Neuron (in vitro differentiated cells): ENCODE data around the gene GMPPA.
A peak's percentile ranks its signal among the peaks of the same experiment; 100 is the strongest.

ENCODE experiments used
- H2AFZ ChIP-seq: one replicate; pipeline ENCODE4 v1.6.1; 2013; ENCODE audit warnings: low read depth, mild to moderate bottlenecking, inconsistent platforms, low read length, moderate library complexity
- H3K27me3 ChIP-seq: one replicate; pipeline ENCODE4 v1.6.1; 2013; ENCODE audit warnings: low read length; ENCODE audit not compliant: insufficient read depth
- H3K36me3 ChIP-seq: one replicate; pipeline ENCODE4 v1.6.1; 2013; ENCODE audit warnings: low read length; ENCODE audit not compliant: insufficient read depth
- H3K4me1 ChIP-seq: one replicate; pipeline ENCODE4 v1.6.1; 2013; ENCODE audit warnings: low read length; ENCODE audit not compliant: insufficient read depth
- H3K4me3 ChIP-seq: 2 replicates; pipeline ENCODE4 v1.5.1; 2013; ENCODE audit warnings: mild to moderate bottlenecking, low read length, moderate library complexity
- H3K9me3 ChIP-seq: one replicate; pipeline ENCODE4 v1.6.1; 2013; ENCODE audit warnings: low read length

GMPPA gene

DNA sequence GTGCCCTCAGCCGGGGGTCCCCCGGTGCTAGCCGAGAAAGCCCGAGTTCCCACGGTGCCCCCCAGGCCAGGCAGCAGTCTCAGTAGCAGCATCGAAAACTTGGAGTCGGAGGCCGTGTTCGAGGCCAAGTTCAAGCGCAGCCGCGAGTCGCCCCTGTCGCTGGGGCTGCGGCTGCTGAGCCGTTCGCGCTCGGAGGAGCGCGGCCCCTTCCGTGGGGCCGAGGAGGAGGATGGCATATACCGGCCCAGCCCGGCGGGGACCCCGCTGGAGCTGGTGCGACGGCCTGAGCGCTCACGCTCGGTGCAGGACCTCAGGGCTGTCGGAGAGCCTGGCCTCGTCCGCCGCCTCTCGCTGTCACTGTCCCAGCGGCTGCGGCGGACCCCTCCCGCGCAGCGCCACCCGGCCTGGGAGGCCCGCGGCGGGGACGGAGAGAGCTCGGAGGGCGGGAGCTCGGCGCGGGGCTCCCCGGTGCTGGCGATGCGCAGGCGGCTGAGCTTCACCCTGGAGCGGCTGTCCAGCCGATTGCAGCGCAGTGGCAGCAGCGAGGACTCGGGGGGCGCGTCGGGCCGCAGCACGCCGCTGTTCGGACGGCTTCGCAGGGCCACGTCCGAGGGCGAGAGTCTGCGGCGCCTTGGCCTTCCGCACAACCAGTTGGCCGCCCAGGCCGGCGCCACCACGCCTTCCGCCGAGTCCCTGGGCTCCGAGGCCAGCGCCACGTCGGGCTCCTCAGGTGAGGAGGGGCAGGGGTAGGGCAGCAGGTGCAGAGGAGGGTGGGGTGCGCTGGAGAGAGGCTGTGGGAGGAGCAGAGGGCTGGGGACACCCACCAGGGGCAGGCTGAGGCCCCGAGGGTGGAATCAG, 14.1 kb upstream of the GMPPA start:
- Histone ChIP-seq H3K27me3 (peaks cover 61% of the 10 kb centered on the region), H2AFZ (peak overlapping the region; percentile 24), H3K9me3 (no peaks in the 10 kb centered on the region), H3K4me1 (peaks cover 17% of the 10 kb centered on the region), H3K36me3 (no peaks in the 10 kb centered on the region), H3K4me3 (peak overlapping the region; percentile 7)

DNA sequence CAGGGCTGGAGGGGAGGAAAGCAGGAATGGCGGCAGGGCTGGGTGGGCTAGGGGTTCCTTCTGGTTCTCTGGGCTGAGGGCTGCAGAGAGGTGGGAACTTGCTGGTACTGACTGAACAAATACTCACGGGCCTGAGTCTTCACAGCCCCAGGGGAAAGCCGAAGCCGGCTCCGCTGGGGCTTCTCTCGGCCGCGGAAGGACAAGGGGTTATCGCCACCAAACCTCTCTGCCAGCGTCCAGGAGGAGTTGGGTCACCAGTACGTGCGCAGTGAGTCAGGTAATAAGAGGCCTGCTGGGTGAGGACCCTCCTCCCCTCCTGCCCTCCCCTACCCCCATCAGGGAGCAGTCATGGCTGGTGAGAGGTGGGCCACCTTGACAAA, 13.5 kb upstream of the GMPPA start:
- Histone ChIP-seq H2AFZ (no peak overlapping the region), H3K4me3 (no peak overlapping the region), H3K4me1 (peaks cover 17% of the 10 kb centered on the region), H3K36me3 (no peaks in the 10 kb centered on the region), H3K27me3 (peaks cover 61% of the 10 kb centered on the region), H3K9me3 (no peaks in the 10 kb centered on the region)

DNA sequence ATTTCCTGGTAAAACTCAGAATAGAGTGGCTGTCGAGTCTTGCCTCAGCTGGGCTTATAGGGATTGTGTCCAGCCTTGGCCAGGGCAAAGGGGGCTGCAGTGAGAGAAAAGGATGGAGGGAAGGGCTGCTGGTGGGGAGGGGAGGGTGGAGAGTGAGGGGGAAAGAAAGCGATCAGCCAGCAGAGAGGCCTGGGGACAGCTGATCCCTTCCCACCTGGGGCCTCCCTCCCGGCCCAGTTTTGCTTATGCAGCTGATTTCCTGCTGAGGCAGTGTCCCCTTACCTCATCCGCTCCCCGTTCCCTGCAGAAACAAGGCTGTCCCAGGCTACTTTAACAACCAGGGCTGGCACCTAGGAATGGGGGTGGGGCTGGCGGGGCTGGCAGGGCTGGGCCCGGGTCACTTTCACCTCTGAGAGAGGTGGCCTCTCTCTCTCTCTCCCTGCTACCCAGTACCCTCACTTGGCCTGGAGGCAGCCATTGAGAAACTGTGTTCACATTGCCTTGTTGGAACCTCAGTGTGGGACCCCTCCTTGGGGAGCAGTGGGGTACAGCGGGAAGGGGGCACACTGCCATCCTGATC, 12.2 kb upstream of the GMPPA start:
- Histone ChIP-seq H2AFZ (no peak overlapping the region), H3K4me1 (peaks cover 17% of the 10 kb centered on the region), H3K9me3 (no peaks in the 10 kb centered on the region), H3K27me3 (peaks cover 61% of the 10 kb centered on the region), H3K4me3 (no peak overlapping the region), H3K36me3 (no peaks in the 10 kb centered on the region)

DNA sequence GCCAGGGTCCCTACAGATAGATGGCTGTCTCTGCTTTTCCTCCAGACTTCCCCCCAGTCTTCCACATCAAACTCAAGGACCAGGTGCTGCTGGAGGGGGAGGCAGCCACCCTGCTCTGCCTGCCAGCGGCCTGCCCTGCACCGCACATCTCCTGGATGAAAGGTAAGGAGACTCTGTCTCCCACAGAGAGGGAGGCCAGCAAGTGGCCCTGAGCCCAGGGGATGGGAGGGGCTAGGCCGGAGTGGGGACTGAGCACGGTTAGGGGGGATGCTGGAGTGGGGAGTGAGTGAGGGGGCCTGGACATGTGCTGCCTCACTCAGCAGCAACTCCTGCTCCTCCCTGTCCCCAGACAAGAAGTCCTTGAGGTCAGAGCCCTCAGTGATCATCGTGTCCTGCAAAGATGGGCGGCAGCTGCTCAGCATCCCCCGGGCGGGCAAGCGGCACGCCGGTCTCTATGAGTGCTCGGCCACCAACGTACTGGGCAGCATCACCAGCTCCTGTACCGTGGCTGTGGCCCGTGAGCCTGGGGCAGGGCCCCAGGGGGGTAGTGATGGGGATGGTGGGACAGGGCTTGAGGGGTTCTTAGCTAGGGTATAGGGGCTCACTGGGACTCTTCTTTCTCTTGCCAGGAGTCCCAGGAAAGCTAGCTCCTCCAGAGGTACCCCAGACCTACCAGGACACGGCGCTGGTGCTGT, 10.4 kb upstream of the GMPPA start:
- H3K4me3 ChIP-seq, result no peak overlapping the region
- no peak overlapping the region for H2AFZ ChIP-seq
- no peaks in the 10 kb centered on the region for H3K9me3 ChIP-seq
- H3K4me1 ChIP-seq, result peaks cover 17% of the 10 kb centered on the region
- no peaks in the 10 kb centered on the region for H3K36me3 ChIP-seq
- peaks cover 62% of the 10 kb centered on the region for H3K27me3 ChIP-seq

DNA sequence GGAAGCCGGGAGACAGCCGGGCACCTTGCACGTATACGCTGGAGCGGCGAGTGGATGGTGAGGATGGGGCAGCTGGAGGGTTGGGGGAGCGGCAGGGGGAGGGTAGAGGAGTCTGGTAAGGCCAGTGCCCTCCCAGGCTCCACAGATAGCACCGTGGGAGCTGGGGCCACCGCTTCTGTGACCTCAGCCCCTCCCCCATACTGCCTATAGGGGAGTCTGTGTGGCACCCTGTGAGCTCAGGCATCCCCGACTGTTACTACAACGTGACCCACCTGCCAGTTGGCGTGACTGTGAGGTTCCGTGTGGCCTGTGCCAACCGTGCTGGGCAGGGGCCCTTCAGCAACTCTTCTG, 9.9 kb upstream of the GMPPA start:
- H3K27me3 ChIP-seq, result peaks cover 64% of the 10 kb centered on the region
- H2AFZ ChIP-seq, result no peak overlapping the region

DNA sequence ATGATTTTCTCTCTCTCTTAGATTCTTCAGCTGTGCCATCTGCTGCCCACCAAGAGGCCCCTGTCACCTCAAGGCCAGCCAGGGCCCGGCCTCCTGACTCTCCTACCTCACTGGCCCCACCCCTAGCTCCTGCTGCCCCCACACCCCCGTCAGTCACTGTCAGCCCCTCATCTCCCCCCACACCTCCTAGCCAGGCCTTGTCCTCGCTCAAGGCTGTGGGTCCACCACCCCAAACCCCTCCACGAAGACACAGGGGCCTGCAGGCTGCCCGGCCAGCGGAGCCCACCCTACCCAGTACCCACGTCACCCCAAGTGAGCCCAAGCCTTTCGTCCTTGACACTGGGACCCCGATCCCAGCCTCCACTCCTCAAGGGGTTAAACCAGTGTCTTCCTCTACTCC, 9.4 kb upstream of the GMPPA start:
- Histone ChIP-seq H3K36me3 (no peaks in the 10 kb centered on the region), H3K4me1 (peaks cover 12% of the 10 kb centered on the region), H3K27me3 (peaks cover 62% of the 10 kb centered on the region), H3K4me3 (no peak overlapping the region), H2AFZ (no peak overlapping the region), H3K9me3 (no peaks in the 10 kb centered on the region)

More for the DNA sequence above, 9.9 kb upstream of the GMPPA start:
- no peaks in the 10 kb centered on the region for H3K36me3 ChIP-seq
- no peaks in the 10 kb centered on the region for H3K9me3 ChIP-seq
- H3K4me3 ChIP-seq, result no peak overlapping the region
- H3K4me1 ChIP-seq, result peaks cover 17% of the 10 kb centered on the region

DNA sequence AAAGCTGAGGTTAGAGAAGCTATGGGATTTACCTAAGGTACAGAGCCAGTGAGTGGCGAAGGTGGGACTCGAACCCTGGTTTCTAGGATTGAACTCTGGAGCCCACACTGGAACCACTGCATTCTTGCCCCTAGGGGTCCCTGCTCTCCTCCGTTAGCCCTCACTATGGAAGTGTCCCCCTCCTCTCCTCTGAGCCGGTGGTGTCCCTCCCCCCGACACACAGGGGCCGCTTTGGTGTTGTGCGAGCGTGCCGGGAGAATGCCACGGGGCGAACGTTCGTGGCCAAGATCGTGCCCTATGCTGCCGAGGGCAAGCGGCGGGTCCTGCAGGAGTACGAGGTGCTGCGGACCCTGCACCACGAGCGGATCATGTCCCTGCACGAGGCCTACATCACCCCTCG, 8.5 kb upstream of the GMPPA start:
- Histone ChIP-seq H2AFZ (no peak overlapping the region), H3K4me1 (peaks cover 10% of the 10 kb centered on the region), H3K4me3 (no peak overlapping the region), H3K9me3 (no peaks in the 10 kb centered on the region), H3K36me3 (no peaks in the 10 kb centered on the region), H3K27me3 (peaks cover 63% of the 10 kb centered on the region)

DNA sequence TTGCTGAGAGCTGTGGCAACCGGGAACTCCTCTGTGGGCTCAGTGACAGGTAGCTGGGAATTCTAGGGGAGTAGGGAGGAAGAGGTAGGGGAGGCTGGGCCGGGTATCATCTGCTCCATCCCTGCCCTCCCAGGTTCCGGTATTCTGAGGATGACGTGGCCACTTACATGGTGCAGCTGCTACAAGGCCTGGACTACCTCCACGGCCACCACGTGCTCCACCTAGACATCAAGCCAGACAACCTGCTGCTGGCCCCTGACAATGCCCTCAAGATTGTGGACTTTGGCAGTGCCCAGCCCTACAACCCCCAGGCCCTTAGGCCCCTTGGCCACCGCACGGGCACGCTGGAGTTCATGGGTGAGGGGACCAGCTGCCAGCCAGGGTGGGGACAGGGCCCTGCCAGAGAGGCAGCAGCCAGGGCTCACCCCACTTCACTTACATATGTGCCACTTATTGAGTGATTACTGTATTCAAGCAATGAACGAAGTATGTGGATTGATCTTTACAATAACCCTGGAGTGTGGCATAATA, 8.0 kb upstream of the GMPPA start:
- Histone ChIP-seq H3K9me3 (no peaks in the 10 kb centered on the region), H3K27me3 (peaks cover 60% of the 10 kb centered on the region), H2AFZ (no peak overlapping the region), H3K4me1 (peaks cover 13% of the 10 kb centered on the region), H3K4me3 (no peak overlapping the region), H3K36me3 (no peaks in the 10 kb centered on the region)

DNA sequence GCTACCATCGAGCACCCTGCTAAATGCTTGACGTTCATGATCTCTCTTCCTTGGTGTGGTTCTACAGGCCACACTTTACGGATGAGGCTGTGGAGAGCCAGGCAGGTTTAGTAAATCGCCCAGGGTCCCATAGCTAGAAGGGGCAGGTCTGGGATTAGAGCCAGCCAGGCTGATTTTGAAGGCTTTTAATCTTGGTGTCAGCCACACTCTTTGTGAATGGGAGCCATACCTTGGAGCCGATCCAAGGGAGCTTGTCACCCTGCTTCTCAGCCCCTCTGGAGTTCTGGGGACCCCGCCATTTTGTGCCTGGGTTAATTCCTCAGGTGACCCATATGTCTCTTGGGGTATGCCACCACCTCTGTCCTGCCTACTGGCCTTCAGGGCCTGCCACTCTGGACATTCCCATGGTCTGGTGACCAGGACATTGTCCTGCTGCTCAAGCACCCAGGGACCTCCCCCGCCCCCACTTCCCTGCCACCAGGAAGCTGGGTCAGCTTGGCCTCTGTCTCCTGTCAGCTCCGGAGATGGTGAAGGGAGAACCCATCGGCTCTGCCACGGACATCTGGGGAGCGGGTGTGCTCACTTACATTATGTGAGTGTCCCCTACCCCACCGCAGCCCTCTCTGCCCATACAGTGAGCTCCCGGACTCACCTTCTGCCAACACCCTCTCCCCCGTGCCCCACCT, 7.3 kb upstream of the GMPPA start:
- H3K27me3 ChIP-seq, result peaks cover 52% of the 10 kb centered on the region

DNA sequence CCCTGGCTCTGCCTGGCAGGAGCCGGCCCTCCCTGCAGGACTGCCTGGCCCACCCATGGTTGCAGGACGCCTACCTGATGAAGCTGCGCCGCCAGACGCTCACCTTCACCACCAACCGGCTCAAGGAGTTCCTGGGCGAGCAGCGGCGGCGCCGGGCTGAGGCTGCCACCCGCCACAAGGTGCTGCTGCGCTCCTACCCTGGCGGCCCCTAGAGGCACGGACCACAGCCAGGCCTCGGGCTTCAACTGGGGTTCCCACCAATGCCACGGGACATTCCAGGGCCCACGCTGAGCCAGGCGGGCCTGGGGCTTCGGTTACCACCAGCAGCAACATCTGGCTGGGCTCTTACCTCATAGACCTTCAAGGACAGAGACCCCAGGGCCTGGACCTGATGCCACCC, 6.1 kb upstream of the GMPPA start:
- peaks cover 6% of the 10 kb centered on the region for H3K9me3 ChIP-seq
- no peak overlapping the region for H2AFZ ChIP-seq
- no peak overlapping the region for H3K4me3 ChIP-seq
- no peaks in the 10 kb centered on the region for H3K36me3 ChIP-seq
- H3K27me3 ChIP-seq, result peaks cover 46% of the 10 kb centered on the region
- peaks cover 5% of the 10 kb centered on the region for H3K4me1 ChIP-seq

More for the DNA sequence above, 7.3 kb upstream of the GMPPA start:
- H3K9me3 ChIP-seq, result peaks cover under 1% of the 10 kb centered on the region
- no peak overlapping the region for H2AFZ ChIP-seq
- no peaks in the 10 kb centered on the region for H3K36me3 ChIP-seq
- H3K4me3 ChIP-seq, result no peak overlapping the region
- H3K4me1 ChIP-seq, result peaks cover 9% of the 10 kb centered on the region

DNA sequence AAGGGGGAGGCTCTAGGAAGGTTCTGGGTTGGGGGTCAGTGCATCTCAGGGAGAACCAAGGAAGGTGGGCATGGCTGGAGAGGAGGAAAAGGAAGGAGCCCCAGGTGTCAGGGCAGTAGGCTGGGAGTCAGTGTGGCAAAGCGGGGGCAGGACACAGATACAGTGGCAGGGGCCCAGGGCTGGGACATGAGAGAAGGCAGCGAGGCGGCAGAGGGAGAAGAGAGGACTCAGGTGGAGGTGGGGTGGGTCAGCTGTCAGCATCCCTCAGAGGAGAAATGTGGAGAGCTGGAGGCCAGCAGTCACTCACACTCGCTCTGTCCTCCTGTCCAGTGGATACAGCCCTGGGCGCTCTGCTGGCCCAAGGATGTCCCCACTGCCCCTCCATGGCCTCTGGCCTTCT, 5.6 kb upstream of the GMPPA start:
- H3K36me3 ChIP-seq, result no peaks in the 10 kb centered on the region
- H2AFZ ChIP-seq, result no peak overlapping the region
- peaks cover 6% of the 10 kb centered on the region for H3K9me3 ChIP-seq
- H3K4me1 ChIP-seq, result peaks cover 5% of the 10 kb centered on the region
- H3K4me3 ChIP-seq, result no peak overlapping the region
- peaks cover 41% of the 10 kb centered on the region for H3K27me3 ChIP-seq

DNA sequence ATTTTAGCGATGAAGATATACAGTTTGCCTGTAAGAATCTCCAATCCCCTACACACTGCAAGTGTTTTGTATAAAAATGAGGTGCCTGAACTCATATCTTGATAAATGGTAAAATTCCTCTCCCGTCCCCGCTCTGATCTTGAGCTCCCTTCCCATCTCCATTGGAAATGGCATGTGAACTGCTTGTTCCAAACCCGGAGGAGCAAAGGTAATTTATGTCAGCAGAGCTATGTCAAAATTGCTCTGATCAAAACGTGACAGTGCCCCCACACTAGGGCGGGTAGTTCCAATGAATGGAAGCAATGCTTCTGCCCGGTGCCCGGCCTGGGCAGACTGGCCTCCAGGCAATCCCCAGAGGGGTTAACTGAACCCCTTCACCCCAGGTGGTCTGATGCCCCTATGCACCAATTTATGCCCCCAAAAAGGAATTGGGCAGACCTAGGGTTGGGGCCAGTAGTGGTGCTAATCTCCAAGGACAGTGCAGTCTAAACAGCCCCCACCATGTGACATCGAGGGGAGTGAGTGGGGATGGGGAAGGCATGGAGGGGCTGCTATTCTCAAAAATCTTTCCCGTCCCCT, 3.6 kb upstream of the GMPPA start:
- Histone ChIP-seq H2AFZ (no peak overlapping the region), H3K9me3 (peaks cover 6% of the 10 kb centered on the region), H3K4me1 (peaks cover 15% of the 10 kb centered on the region), H3K36me3 (no peaks in the 10 kb centered on the region), H3K27me3 (peaks cover 34% of the 10 kb centered on the region), H3K4me3 (no peak overlapping the region)
